Sigmoid colon (tissue), 7 donors: ENCODE results near the gene ZBTB7C. TPM values are rescaled to one million over a fixed set of nuclear protein-coding genes. Genes with fewer than 3 reads are reported as not detected.

Experiments used
- DNase-seq: peaks from one replicate; pipeline ENCODE4 v3.0.0-alpha.2; 2019
- H3K27ac ChIP-seq, 4 donors: fragments of 200-600 bp; sonication (generic); one replicate each; pipeline ENCODE4 v1.5.1; 2016 to 2019; ENCODE audit warnings: mild to moderate bottlenecking in 1 of 4
- H3K27me3 ChIP-seq, 3 donors: fragments of 200-600 bp; sonication (generic); one replicate each; pipeline ENCODE4 v1.5.1; 2019; ENCODE audit warnings: mild to moderate bottlenecking in 1 of 3
- H3K36me3 ChIP-seq, 4 donors: fragments of 200-600 bp; sonication (generic); one replicate each; pipeline ENCODE4 v1.5.1; 2016 to 2019
- H3K4me1 ChIP-seq, 4 donors: fragments of 200-600 bp; sonication (generic); one replicate each; pipeline ENCODE4 v1.5.1; 2017 to 2019
- H3K4me3 ChIP-seq, 4 donors: fragments of 200-600 bp; sonication (generic); one replicate each; pipeline ENCODE4 v1.5.1; 2017 to 2019; ENCODE audit warnings: mild to moderate bottlenecking in 2 of 4, moderate library complexity in 1 of 4
- H3K9me3 ChIP-seq, 4 donors: fragments of 200-600 bp in 3 of 4; sonication (generic) in 3 of 4; one replicate each; pipeline versions ENCODE4 v1.5.1 to v1.6.1; 2013 to 2019
- EP300 ChIP-seq, 4 donors: sonication (generic); formaldehyde crosslinking; IDR thresholded peaks; one replicate each; pipeline ENCODE4 v1.6.1; 2017; ENCODE audit warnings: antibody characterized with exemption in 4 of 4
- POLR2A ChIP-seq, 2 donors: fragments of 450-650 bp; IDR thresholded peaks; one replicate each; pipeline ENCODE4 v1.6.1; 2016; ENCODE audit warnings: antibody characterized with exemption in 2 of 2, mild to moderate bottlenecking in 2 of 2, moderate library complexity in 2 of 2
- POLR2AphosphoS5 ChIP-seq, 4 donors: sonication (generic); formaldehyde crosslinking; IDR thresholded peaks; one replicate each; pipeline ENCODE4 v1.6.1; 2017; ENCODE audit warnings: antibody characterized with exemption in 4 of 4
- WGBS, 2 donors: extraction: QIAGEN DNeasy Blood & Tissue Kit; methylation state at CpG; one replicate each; pipeline ENCODE4 v1.1.7; 2013; 5-methylcytosine and 5-hydroxymethylcytosine counted together
- intact Hi-C: fragments of 100-400 bp; cut with DNase I; formaldehyde crosslinking; loops from one replicate; pipeline ENCODE4 v1.15.1; 2023
- polyA plus RNA-seq, 3 donors: library from polyadenylated mRNA; stranded (reverse); fragments of 200-250 nt; gene quantifications; one replicate each; pipeline ENCODE4 v1.2.3, GENCODE V29; 2013
- total RNA-seq, 4 donors: library from RNA; depleted of rRNA; stranded (reverse); fragments of >200 nt; gene quantifications; one replicate each; pipeline ENCODE4 v1.1.0, GENCODE V29; 2016
- TF ChIP-seq, protein P1 (sequence below), 4 experiments: fragments of 450-650 bp in 3 of 4; fragments of 200-600 bp in 1 of 4; IDR thresholded peaks; one replicate each; pipeline ENCODE4 v1.5.1; 2016 to 2019; ENCODE audit warnings: antibody characterized with exemption in 4 of 4, mild to moderate bottlenecking in 3 of 4, moderate library complexity in 2 of 4
- donor health status: healthy with polysubstance abuse.
- donor health status: Bipolar disorder and iron deficiency.
- donor health status: healthy.

Gene ZBTB7C
- total and polyA plus RNA-seq, 7 donors: 0.41 to 18.6 (median 1.7) TPM

DNA sequence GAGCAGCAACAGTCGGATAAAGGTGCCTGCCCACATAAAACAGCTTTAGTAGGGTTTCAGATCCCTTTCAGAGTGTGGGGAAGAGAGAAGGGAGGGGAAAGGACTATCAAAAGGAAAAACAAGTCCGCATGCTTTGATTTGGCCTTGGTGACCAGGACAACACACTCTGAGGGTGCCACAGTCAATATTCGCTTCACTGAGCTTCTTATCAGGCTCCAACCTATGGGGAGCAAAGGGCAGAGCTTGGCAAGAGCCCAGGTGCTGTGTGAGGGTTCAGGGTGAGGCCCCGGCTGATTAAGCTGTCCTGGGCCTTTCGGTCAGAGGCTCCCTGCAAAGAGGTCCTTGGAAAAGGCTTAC is 241.3 kb downstream of the ZBTB7C start:
- Histone ChIP-seq H3K4me1 (no peaks in the 10 kb centered on the region), H3K36me3 (no peaks in the 10 kb centered on the region), H3K27me3 (no peaks in the 10 kb centered on the region), H3K27ac (peak overlapping the region in 1 of 4 donors; percentile 5), H3K9me3 (no peaks in the 10 kb centered on the region), H3K4me3 (no peak overlapping the region)
- intact Hi-C loops: no loop called here
- DNase-seq: peak; percentile 32
- 12 to 68% methylated on average over 5 of the region's 5 CpGs for WGBS, 2 donors
- TF ChIP-seq, protein P1, sequence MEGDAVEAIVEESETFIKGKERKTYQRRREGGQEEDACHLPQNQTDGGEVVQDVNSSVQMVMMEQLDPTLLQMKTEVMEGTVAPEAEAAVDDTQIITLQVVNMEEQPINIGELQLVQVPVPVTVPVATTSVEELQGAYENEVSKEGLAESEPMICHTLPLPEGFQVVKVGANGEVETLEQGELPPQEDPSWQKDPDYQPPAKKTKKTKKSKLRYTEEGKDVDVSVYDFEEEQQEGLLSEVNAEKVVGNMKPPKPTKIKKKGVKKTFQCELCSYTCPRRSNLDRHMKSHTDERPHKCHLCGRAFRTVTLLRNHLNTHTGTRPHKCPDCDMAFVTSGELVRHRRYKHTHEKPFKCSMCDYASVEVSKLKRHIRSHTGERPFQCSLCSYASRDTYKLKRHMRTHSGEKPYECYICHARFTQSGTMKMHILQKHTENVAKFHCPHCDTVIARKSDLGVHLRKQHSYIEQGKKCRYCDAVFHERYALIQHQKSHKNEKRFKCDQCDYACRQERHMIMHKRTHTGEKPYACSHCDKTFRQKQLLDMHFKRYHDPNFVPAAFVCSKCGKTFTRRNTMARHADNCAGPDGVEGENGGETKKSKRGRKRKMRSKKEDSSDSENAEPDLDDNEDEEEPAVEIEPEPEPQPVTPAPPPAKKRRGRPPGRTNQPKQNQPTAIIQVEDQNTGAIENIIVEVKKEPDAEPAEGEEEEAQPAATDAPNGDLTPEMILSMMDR (IDR thresholded peaks at IDR 0.05): no peak
- TF ChIP-seq POLR2AphosphoS5 (IDR thresholded peaks at IDR 0.05): no peak
- TF ChIP-seq EP300 (IDR thresholded peaks at IDR 0.05): no peak
- TF ChIP-seq POLR2A (IDR thresholded peaks at IDR 0.05): no peak

DNA sequence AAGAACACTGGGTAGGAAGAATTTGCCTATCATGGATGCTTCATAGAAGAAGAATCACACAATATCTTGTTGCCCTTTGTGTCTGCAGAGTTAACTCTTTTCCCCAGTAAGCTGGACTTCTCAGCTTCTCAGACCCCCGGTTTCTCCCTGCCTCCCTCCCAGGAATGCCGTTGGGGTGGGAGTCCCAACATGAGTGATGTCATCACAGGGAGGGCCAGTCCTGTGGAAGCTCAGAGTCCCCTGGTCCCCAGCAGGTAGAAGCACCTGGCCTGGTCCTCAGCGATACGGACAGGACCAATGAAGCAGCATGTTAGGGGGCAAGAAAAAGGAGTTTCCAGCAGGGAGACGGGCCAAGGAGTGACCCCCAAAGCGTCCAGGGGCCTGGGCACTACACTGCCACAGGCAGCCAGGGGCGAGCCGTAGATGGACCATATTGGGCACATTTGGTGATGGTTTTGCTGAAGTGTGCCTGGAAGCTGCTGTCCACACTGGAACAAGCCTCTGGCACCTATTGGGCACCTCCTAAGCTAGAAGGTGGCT is 242.8 kb downstream of the ZBTB7C start:
- Histone ChIP-seq H3K36me3 (no peaks in the 10 kb centered on the region), H3K4me3 (no peak overlapping the region), H3K27ac (peak overlapping the region in 2 of 4 donors; percentile 3 to 17), H3K27me3 (no peaks in the 10 kb centered on the region), H3K4me1 (peaks cover 0 to 7% (median 2%) of the 10 kb centered on the region in 4 donors), H3K9me3 (no peaks in the 10 kb centered on the region)
- DNase-seq: no peak
- intact Hi-C loops: no loop called here
- TF ChIP-seq POLR2A (IDR thresholded peaks at IDR 0.05): no peak
- TF ChIP-seq POLR2AphosphoS5 (IDR thresholded peaks at IDR 0.05): no peak
- no peak for TF ChIP-seq EP300 (IDR thresholded peaks at IDR 0.05)
- TF ChIP-seq, protein P1 (IDR thresholded peaks at IDR 0.05): no peak
- WGBS, 2 donors: 82 to 92% methylated on average over 8 of the region's 8 CpGs

DNA sequence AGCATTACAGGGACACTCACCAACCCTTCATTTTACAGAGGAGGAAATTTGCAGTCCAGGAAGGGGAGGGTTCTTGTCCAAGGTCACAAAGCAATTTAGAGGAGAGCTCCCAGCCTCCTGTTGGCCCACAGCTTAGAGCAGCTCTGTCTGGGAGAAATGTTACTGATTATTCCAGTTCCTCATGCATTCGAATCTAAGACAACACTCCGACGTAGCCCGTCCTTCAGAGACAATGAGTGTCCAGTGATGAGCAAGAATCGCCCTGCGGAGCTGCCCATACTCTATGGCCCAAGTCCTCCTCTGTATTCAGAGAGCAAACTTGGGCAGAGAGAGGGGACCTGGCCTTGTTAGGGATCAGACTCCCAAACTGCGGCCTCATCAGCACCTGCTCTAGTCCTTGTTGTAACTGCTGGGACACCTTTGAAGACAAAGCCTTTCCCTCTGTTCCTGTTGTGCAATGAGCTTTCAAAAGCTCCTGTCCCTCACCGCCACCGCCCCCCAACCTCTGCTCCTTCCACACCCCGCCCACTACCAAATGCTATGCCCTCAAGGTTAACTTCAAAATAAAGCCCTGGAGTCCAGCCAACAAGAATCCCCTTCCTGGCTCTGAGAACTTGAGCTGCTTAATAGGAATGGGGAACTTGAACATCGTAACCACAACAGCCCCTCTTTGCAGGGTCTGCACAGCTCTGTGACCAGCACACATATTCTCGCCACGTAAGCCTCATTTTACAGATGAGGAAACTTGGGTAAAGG is 243.9 kb downstream of the ZBTB7C start:
- H3K27ac ChIP-seq: no peak overlapping the region
- peaks cover 0 to 18% (median 9%) of the 10 kb centered on the region in 4 donors for H3K4me1 ChIP-seq
- H3K36me3 ChIP-seq: no peaks in the 10 kb centered on the region
- intact Hi-C loops: no loop called here
- H3K27me3 ChIP-seq: no peaks in the 10 kb centered on the region
- no peak for DNase-seq
- H3K4me3 ChIP-seq: no peak overlapping the region
- TF ChIP-seq EP300 (IDR thresholded peaks at IDR 0.05): no peak
- TF ChIP-seq, protein P1 (IDR thresholded peaks at IDR 0.05): no peak
- TF ChIP-seq POLR2A (IDR thresholded peaks at IDR 0.05): no peak
- no peak for TF ChIP-seq POLR2AphosphoS5 (IDR thresholded peaks at IDR 0.05)
- WGBS, 2 donors: 42 to 61% methylated on average over 13 of the region's 13 CpGs
- no peaks in the 10 kb centered on the region for H3K9me3 ChIP-seq

DNA sequence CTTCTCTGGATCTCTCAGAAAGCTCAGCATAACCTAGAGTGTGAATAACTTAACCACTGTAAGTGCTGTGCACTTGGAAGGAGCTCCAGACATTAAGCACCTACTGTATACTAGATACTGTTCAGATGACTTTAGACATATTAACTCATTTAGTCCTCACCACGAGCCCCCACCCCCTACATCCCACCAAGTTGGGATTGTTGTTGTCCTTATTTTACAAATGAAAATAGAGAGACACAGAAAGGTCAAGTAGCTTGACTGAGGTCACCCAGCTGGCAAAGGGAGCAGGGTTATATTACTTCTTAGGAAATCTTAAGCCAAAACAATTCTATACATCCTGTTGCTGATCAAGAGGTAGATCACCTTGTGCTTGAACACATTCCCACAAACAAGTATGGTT is 244.5 kb downstream of the ZBTB7C start:
- Histone ChIP-seq H3K36me3 (no peaks in the 10 kb centered on the region), H3K4me3 (no peak overlapping the region), H3K4me1 (peaks cover 0 to 19% (median 9%) of the 10 kb centered on the region in 4 donors), H3K27me3 (no peaks in the 10 kb centered on the region), H3K9me3 (no peaks in the 10 kb centered on the region), H3K27ac (no peak overlapping the region)
- intact Hi-C loops: loop anchor here (5.0 kb wide), 2 partner anchors 232 to 373 kb away; partner anchors contain the start of genes CTIF and SMAD2
- no peak for DNase-seq
- WGBS, 2 donors: 36 to 67% methylated on average over 1 of the region's 1 CpG
- TF ChIP-seq, protein P1 (IDR thresholded peaks at IDR 0.05): no peak
- TF ChIP-seq EP300 (IDR thresholded peaks at IDR 0.05) (no peak), POLR2A (IDR thresholded peaks at IDR 0.05) (no peak), POLR2AphosphoS5 (IDR thresholded peaks at IDR 0.05) (no peak)
